Activated T-cell treated with anti-CD3 and anti-CD28 coated beads, Interleukin-2, amount 50 U/mL, for 4 hours (primary cell): ENCODE data around the gene TCERG1L. TPM values are rescaled to one million over a fixed set of nuclear protein-coding genes. Genes with fewer than 3 reads are reported as not detected.
"Not testable (repeated sequence)": the region's sequence is repeated elsewhere in the genome, so short reads cannot be mapped to it uniquely, and the experiment has no call there.

Experiments
- ATAC-seq, 2 donors: fragments of 200-7000 bp; cut with Tn5 transposase; one replicate each; pipeline ENCODE4 v1.10.0; 2021
- DNase-seq: peaks from one replicate; pipeline ENCODE4 v3.0.0-alpha.2; 2020
- H3K27me3 Mint-ChIP-seq: one replicate; pipeline ENCODE4 v1.8.0; 2021; ENCODE audit warnings: low read depth, mixed read lengths
- H3K36me3 Mint-ChIP-seq: one replicate; pipeline ENCODE4 v1.8.0; 2022; ENCODE audit warnings: mixed read lengths; ENCODE audit not compliant: insufficient read depth
- H3K4me1 Mint-ChIP-seq: one replicate; pipeline ENCODE4 v1.8.0; 2021; ENCODE audit warnings: low read depth, mixed read lengths
- H3K4me3 Mint-ChIP-seq: one replicate; pipeline ENCODE4 v1.8.0; 2021; ENCODE audit warnings: mild to moderate bottlenecking, moderate library complexity, mixed read lengths
- H3K9me3 Mint-ChIP-seq: one replicate; pipeline ENCODE4 v1.8.0; 2021; ENCODE audit warnings: mixed read lengths
- total RNA-seq, 3 donors: library from RNA; stranded (reverse); gene quantifications; one replicate each; pipeline ENCODE4 v1.2.1, GENCODE V29; 2021

Gene TCERG1L
- total RNA-seq, 3 donors from 2014 or later = 0.11 to 0.13 TPM; not detected in 1

- Mint-ChIP-seq H3K4me1 (no peaks in the 10 kb centered on the region), H3K9me3 (no peaks in the 10 kb centered on the region), H3K4me3 (no peak overlapping the region), H3K36me3 (no peaks in the 10 kb centered on the region), H3K27me3 (no peaks in the 10 kb centered on the region)
- no peak for ATAC-seq
- DNase-seq = no peak
Observed at GRCh38 chr10:131114846-131115245, 196.7 kb downstream of the TCERG1L start.

- DNase-seq (no peak), ATAC-seq (no peak)
- Mint-ChIP-seq H3K4me3 (no peak overlapping the region), H3K27me3 (no peaks in the 10 kb centered on the region), H3K36me3 (no peaks in the 10 kb centered on the region), H3K9me3 (no peaks in the 10 kb centered on the region), H3K4me1 (no peaks in the 10 kb centered on the region)
Observed at GRCh38 chr10:131113709-131114291, 197.7 kb downstream of the TCERG1L start.

GRCh38 chr10:131113165-131113564, 198.4 kb downstream of the TCERG1L start:
- ATAC-seq = no peak
- Mint-ChIP-seq H3K9me3 (no peaks in the 10 kb centered on the region), H3K4me3 (no peak overlapping the region), H3K36me3 (no peaks in the 10 kb centered on the region), H3K27me3 (no peaks in the 10 kb centered on the region), H3K4me1 (no peaks in the 10 kb centered on the region)
- DNase-seq = no peak

GRCh38 chr10:131112691-131113090, 198.8 kb downstream of the TCERG1L start:
- DNase-seq = no peak
- Mint-ChIP-seq H3K9me3 (no peaks in the 10 kb centered on the region), H3K4me3 (no peak overlapping the region), H3K27me3 (no peaks in the 10 kb centered on the region), H3K36me3 (no peaks in the 10 kb centered on the region), H3K4me1 (no peaks in the 10 kb centered on the region)
- ATAC-seq = no peak

- Mint-ChIP-seq H3K4me1 (no peaks in the 10 kb centered on the region), H3K36me3 (no peaks in the 10 kb centered on the region), H3K4me3 (no peak overlapping the region), H3K9me3 (no peaks in the 10 kb centered on the region), H3K27me3 (no peaks in the 10 kb centered on the region)
- ATAC-seq = no peak
- no peak for DNase-seq
Observed at GRCh38 chr10:131111471-131112080, 199.9 kb downstream of the TCERG1L start.

GRCh38 chr10:131111007-131111406, 200.5 kb downstream of the TCERG1L start:
- H3K4me3 Mint-ChIP-seq = no peak overlapping the region
- DNase-seq = no peak
- H3K27me3 Mint-ChIP-seq = no peaks in the 10 kb centered on the region
- no peaks in the 10 kb centered on the region for H3K36me3 Mint-ChIP-seq
- H3K9me3 Mint-ChIP-seq = no peaks in the 10 kb centered on the region
- ATAC-seq = no peak
- H3K4me1 Mint-ChIP-seq = no peaks in the 10 kb centered on the region

GRCh38 chr10:131110241-131110783, 201.2 kb downstream of the TCERG1L start:
- Mint-ChIP-seq H3K9me3 (no peaks in the 10 kb centered on the region), H3K4me1 (no peaks in the 10 kb centered on the region), H3K36me3 (no peaks in the 10 kb centered on the region), H3K27me3 (no peaks in the 10 kb centered on the region), H3K4me3 (no peak overlapping the region)
- ATAC-seq (no peak), DNase-seq (no peak)

GRCh38 chr10:131109726-131110125, 201.8 kb downstream of the TCERG1L start:
- Mint-ChIP-seq H3K27me3 (no peaks in the 10 kb centered on the region), H3K36me3 (no peaks in the 10 kb centered on the region), H3K4me3 (no peak overlapping the region), H3K4me1 (no peaks in the 10 kb centered on the region), H3K9me3 (no peaks in the 10 kb centered on the region)
- no peak for DNase-seq
- ATAC-seq = no peak

- no peaks in the 10 kb centered on the region for H3K36me3 Mint-ChIP-seq
- no peaks in the 10 kb centered on the region for H3K27me3 Mint-ChIP-seq
- H3K4me3 Mint-ChIP-seq = no peak overlapping the region
- no peaks in the 10 kb centered on the region for H3K9me3 Mint-ChIP-seq
- no peaks in the 10 kb centered on the region for H3K4me1 Mint-ChIP-seq
- ATAC-seq = no peak
- no peak for DNase-seq
Observed at GRCh38 chr10:131109291-131109690, 202.2 kb downstream of the TCERG1L start.

GRCh38 chr10:131107970-131108369, 203.6 kb downstream of the TCERG1L start:
- no peaks in the 10 kb centered on the region for H3K36me3 Mint-ChIP-seq
- no peaks in the 10 kb centered on the region for H3K9me3 Mint-ChIP-seq
- ATAC-seq (no peak), DNase-seq (no peak)
- H3K4me1 Mint-ChIP-seq = no peaks in the 10 kb centered on the region
- H3K4me3 Mint-ChIP-seq = no peak overlapping the region
- no peaks in the 10 kb centered on the region for H3K27me3 Mint-ChIP-seq

- H3K9me3 Mint-ChIP-seq = no peaks in the 10 kb centered on the region
- ATAC-seq = no peak
- no peaks in the 10 kb centered on the region for H3K27me3 Mint-ChIP-seq
- no peaks in the 10 kb centered on the region for H3K4me1 Mint-ChIP-seq
- no peaks in the 10 kb centered on the region for H3K36me3 Mint-ChIP-seq
- no peak for DNase-seq
- H3K4me3 Mint-ChIP-seq = no peak overlapping the region
Observed at GRCh38 chr10:131102676-131103075, 208.8 kb downstream of the TCERG1L start.

GRCh38 chr10:131102147-131102546, 209.4 kb downstream of the TCERG1L start:
- no peak for ATAC-seq
- no peaks in the 10 kb centered on the region for H3K36me3 Mint-ChIP-seq

GRCh38 chr10:131100418-131101410, 210.8 kb downstream of the TCERG1L start:
- not testable (repeated sequence) for H3K9me3 Mint-ChIP-seq, ATAC-seq, H3K4me3 Mint-ChIP-seq, H3K27me3 Mint-ChIP-seq, H3K4me1 Mint-ChIP-seq, DNase-seq, H3K36me3 Mint-ChIP-seq

More at GRCh38 chr10:131102147-131102546, 209.4 kb downstream of the TCERG1L start:
- Mint-ChIP-seq H3K4me3 (no peak overlapping the region), H3K9me3 (no peaks in the 10 kb centered on the region), H3K27me3 (no peaks in the 10 kb centered on the region), H3K4me1 (no peaks in the 10 kb centered on the region)
- no peak for DNase-seq

- H3K4me1 Mint-ChIP-seq = no peaks in the 10 kb centered on the region
- H3K27me3 Mint-ChIP-seq = no peaks in the 10 kb centered on the region
- H3K4me3 Mint-ChIP-seq = no peak overlapping the region
- ATAC-seq = no peak
- no peak for DNase-seq
- H3K36me3 Mint-ChIP-seq = no peaks in the 10 kb centered on the region
- H3K9me3 Mint-ChIP-seq = no peaks in the 10 kb centered on the region
Observed at GRCh38 chr10:131099028-131099726, 212.3 kb downstream of the TCERG1L start.
